Activated T-cell treated with anti-CD3 and anti-CD28 coated beads for 4 hours (primary cell): ENCODE data around the gene TMPRSS7.

Experiments used
- DNase-seq: peaks from one replicate; pipeline ENCODE4 v3.0.0-alpha.2; 2020

TMPRSS7 gene

DNA sequence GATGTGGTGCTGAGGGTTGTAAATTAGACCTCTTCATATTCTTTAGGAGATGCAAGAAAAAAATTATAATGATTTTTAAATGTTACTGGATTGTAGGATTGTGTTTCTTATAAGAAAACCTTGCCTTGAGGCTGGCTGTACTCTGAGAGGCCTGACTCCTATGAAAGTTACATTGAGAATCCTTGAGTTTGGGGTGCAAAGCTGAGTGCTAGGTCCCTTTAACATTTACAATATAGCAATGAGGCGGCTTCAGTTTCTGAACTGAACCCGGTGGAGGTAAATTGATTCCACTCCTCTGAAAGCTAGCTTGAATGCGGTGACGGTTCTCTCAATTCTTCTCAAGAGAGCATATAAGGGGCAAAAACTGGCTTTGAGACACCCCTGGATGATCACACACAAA is at the start of gene TMPRSS7:
TSS of gene TMPRSS7 (plus strand) at position 301 of the 400 bp plus-strand sequence. CDS start 110 bp downstream, outside the sequence.
- DNase-seq: no peak

DNA sequence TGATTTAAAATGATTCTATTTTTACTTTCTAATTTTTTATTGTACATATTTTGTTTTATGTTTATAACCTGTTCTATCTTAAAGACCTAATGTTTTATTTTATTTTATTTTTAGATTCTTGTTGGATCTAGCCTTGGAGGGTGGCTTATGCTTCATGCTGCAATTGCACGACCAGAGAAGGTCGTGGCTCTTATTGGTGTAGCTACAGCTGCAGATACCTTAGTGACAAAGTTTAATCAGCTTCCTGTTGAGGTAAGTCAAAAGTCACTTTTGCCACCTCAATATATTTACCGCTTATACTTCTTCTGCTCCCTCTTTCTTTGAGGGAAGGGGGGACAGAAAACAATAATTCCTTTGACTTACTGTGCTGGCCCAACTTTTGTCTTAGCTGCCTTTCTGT is 47.7 kb upstream of the TMPRSS7 start:
- no peak for DNase-seq

GRCh38 chr3:111989061-111989678 is 45.4 kb upstream of the TMPRSS7 start:
- DNase-seq: no peak

GRCh38 chr3:111993038-111993437 is 41.5 kb upstream of the TMPRSS7 start:
- no peak for DNase-seq

DNA sequence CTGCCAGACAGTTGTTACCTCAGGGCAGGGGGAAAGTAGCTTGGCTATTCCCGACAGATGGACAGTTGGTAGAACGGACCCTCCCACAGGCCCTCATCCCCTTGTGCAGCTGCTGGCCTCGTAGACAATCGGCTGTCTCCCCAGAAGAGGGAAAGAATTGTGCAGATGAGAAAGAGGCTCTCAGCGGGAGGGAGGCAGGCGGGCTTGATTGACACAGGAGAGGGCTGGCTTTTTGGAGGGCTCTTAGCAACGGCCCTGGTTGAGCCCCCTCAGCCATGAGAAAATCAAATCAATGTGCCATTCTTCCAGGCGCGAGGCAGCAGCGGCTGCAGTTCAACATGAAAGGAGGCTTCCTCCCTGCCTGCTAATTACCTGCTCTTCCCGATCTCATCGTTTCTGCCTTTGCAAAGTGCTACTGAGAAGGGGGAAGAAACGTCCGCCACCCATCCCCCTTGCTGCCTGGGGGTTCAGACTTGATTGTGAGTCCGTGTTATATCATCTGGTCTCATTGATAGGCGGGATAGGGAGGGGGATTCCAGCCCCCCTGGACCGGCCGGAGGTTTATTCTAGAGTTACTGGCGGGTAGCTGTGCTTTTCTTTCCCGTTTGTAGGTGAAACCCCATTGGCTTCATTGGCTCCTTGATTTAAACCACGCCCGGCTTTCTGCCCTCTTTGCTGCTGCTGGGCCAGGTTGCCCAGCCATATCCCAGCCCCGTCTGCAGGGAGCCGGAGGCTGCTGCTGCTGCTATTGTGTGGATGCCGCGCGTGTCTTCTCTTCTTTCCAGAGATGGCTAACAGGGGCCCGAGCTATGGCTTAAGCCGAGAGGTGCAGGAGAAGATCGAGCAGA is 35.7 kb upstream of the TMPRSS7 start, which contains the start of gene TAGLN3:
TSS of gene TAGLN3 (plus strand) at position 287 of the 848 bp plus-strand sequence. CDS start at position 788, 501 bp downstream.
- no peak for DNase-seq

- DNase-seq: no peak
Measured at GRCh38 chr3:111999484-112000324, 34.8 kb upstream of the TMPRSS7 start.

DNA sequence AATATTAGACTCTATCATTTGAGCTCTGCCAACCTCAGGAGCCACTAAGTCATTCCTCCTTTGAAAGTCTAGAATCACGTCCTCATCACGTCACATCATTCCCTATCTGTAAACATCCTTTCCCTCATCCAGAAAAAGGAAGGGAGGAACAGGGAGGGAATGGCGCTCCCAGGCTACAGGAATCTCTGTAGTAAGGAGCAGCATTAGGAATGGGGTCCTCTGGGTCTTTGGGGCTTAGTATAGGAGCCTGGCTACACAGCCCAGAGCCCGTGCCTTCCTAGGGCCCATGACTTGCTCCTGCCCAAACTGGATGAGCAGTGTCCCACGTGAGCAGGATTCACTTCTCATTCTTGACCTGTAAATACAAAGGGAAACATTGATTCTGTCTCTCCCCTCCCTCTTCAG is 34.2 kb upstream of the TMPRSS7 start:
- no peak for DNase-seq

DNA sequence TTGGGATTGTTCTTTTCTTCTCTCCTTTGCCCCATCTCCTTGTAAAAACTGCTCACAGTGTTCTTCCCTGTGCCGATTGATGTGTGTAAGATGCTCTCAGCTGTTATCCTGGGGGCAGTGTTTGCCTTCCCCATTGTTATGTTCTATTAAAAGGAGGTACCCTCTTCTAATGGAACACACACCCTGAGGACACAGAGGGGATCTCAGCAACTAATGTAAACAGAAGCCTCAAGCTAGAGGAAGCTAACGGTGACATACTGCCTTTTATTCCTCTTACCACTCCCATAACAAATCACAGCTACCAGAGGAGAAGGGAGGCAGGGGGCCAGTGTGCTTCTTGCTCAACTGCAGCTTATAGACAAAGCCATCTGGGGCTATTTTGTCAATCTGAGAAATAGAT is 33.6 kb upstream of the TMPRSS7 start:
- no peak for DNase-seq

DNA sequence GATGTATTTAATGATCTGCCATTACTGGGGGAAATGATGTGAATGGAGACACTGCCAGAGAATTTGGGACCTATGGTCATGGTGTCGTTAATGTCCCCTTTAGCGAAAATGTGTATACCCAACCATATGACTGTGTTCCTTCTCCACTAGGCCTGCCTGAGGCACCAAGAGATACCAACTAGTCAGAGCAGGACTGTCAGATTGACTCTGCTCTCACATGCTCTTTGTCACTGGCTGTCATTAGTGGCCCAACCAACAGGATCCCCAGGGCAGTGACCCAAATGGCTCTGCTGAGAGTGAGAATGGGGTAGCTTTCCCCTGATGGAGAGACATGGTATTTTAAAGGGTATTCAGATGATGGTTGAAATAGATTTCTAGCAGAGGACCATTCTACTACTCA is 33.0 kb upstream of the TMPRSS7 start:
- no peak for DNase-seq

GRCh38 chr3:112002096-112002971 is 32.2 kb upstream of the TMPRSS7 start:
- DNase-seq: peak; percentile 63

DNA sequence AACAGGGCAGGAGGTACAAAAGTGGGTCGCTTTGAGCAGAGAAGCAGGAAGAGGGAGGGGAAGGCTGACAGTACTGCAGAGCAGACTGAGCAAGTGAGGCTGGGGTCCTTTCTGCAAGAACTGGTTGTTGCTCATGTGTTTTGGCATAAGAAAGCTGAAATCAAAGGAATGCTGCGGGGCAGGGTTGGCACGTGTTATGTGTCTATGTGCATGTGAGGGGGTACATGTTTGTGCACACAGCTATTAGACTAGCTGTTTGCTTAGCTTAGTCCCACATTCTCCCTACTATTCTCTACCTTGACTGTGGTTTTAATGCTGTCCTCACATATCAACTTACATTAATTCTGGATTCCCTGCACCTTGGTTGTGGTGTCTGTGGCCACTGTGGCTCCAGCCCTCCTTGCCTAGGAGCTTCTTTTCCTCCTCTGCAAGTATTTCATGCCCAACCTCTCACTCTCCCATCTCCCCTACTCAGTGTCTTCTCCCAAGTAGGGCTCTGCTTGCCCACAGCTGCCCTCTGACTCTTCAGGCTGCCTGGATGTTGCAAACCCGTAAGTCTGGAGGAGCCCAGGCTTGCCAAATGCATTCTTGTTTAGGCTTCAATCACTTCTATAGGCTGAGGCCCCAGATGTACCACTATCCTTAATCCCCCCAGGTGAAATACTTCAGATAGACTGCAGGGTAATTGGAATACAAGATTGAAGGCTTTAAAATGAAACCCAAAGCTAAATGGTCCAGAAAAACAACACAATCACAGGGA is 31.0 kb upstream of the TMPRSS7 start:
- no peak for DNase-seq

GRCh38 chr3:112004187-112004586 is 30.3 kb upstream of the TMPRSS7 start:
- DNase-seq: no peak

DNA sequence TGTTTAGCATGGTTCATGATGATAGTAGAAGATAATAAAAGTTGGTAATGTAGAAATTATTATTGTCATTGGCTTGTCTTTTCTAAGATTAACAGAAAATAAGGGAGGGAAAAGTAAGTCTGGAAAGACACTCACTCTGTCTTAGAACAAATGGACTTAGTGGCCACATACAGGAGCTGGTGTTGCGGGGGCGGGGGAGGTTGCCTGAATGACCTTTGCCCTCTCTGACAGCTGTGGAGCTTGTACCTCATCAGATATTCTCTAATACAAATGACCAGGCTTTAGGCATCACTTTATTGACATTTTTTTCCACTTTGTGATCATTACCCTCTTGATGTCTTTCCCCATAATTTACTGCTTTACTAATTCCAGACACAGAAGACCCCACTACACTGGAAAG is 29.9 kb upstream of the TMPRSS7 start:
- no peak for DNase-seq

GRCh38 chr3:112005091-112005672 is 29.4 kb upstream of the TMPRSS7 start:
- no peak for DNase-seq

DNA sequence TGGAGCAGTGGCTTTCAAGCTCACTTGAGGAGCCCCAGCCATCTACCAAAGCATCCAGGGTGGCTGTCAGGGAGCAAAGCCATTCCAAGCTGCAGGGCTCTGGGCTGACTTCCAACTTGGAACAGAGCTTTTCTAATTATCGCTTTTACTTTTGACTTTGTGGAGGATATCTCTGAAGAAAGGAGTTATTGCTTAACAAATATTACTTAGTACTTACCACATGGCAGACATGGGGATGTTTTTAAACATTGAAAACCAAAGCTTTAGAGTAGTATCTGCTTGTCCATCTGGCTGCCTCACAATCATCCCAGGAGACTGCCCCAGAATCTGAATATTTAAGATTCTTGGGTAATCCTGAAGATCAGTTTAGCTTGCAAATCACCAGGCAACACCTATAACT is 26.9 kb upstream of the TMPRSS7 start:
- no peak for DNase-seq

GRCh38 chr3:112009670-112010069 is 24.9 kb upstream of the TMPRSS7 start:
- DNase-seq: no peak

DNA sequence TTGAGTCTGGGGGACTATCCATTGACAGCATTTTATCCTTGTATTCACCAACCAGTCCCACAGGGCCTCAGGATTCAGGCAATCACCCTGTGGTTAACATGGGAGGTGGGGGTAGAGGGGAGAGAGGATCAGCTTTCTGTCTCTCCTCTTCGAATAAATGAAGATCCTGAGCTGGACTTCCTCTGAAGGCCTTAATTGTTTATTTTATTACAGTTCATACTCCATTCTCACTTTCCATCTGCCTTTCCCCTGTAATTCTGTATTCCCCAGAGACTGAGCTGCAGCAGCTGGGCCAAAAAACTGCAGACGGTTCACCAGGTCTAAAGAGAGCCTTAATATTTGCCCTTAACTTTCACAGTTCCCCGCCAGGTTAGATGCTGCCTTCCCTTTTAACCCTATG is 23.9 kb upstream of the TMPRSS7 start:
- DNase-seq: no peak

GRCh38 chr3:112011376-112011940 is 23.1 kb upstream of the TMPRSS7 start:
- DNase-seq: no peak

- no peak for DNase-seq
Measured at GRCh38 chr3:112012205-112012992, 22.1 kb upstream of the TMPRSS7 start.
